KOPT-K1 (cell line): ENCODE results near the gene MRPL33.

Experiments
- H3K27ac ChIP-seq: fragments of 200-600 bp; sonication (generic); 2 replicates; pipeline ENCODE4 v1.5.1; 2016; ENCODE audit warnings: antibody characterized with exemption, mild to moderate bottlenecking, low read depth, low read length; ENCODE audit not compliant: poor library complexity, severe bottlenecking
- H3K36me3 ChIP-seq: fragments of 200-600 bp; sonication (generic); 2 replicates; pipeline ENCODE4 v1.5.1; 2017; ENCODE audit warnings: antibody characterized with exemption, mild to moderate bottlenecking, low read length, moderate library complexity; ENCODE audit not compliant: insufficient read depth
- H3K9me3 ChIP-seq: fragments of 200-600 bp; sonication (generic); 2 replicates; pipeline ENCODE4 v1.5.1; 2017; ENCODE audit warnings: antibody characterized with exemption, low read length, mild to moderate bottlenecking; ENCODE audit not compliant: insufficient read depth, poor library complexity, severe bottlenecking

The MRPL33 gene

DNA sequence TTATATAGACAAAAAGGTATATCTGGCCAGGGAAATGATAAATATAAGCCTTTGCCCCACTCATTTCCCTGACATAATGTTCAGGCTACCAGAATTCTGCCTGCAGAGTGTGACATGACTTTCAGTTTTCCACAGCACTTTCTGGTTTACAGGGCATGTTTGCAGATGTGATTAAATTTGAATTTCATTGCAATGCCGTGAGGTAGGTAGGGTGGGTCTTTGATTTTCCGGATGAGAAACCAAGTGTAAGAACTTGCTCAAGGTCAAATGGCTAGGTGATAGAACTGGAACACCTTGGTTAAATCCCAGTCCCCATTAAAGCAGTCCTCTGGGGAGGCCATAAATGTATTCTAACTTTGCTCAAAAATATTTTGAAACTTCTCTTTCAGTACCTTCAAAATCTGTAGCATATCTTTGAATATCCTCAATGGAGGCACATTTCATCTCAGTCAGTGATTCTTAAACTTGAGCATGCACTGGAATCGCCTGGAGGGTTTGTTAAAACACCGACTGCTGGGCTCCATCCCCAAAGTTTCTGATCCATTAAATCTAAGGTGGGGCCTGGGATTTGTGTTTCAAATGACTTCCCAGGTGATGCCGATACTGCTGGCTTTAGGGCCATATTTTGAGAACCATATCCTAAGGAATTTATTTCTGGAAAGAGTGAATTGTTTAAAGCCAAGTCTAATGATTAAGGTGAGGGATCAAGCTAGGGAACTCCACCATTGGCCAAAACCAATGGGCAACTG, 35.0 kb downstream of the MRPL33 start:
- no peaks in the 10 kb centered on the region for H3K36me3 ChIP-seq
- no peaks in the 10 kb centered on the region for H3K9me3 ChIP-seq
- H3K27ac ChIP-seq, result no peak overlapping the region

DNA sequence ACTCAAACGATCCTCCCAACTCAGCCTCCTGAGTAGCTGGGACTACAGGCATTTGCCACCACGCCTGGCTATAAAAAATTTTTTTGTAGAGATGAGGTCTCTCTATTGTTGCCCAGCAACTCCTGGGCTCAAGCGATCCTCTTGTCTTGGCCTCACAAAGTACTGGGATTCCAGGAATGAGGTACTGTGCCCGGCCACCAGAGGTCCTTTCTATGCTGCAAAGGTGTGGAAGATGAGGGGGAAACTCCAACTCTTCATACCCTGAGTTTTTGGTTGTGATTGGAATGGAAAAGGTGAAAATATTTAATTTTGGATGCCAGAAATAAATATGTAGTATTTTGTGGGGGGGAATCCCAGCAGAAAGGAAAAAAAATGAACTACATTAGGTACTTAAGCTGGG, 36.0 kb downstream of the MRPL33 start:
- no peaks in the 10 kb centered on the region for H3K36me3 ChIP-seq
- no peak overlapping the region for H3K27ac ChIP-seq
- H3K9me3 ChIP-seq, result no peaks in the 10 kb centered on the region

DNA sequence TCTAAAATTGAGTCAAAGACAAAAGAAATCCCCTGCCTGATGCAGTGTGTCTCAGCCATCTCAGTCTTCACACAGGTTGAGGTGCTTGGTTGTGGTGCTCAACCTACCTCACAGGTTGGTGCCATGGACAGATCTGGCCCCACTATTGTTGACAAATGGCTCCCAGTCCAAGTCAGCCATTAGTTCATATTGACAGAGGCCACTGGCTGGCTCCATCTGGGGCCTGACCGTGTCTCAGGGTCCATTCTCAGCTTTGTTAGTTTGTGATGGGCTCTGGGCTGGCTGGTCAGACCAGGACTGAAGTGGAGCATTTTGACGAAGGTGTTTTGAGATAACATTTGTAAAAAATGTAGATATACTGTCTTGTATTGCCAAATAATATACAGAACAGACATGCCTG, 36.9 kb downstream of the MRPL33 start:
- Histone ChIP-seq H3K27ac (no peak overlapping the region), H3K9me3 (peaks cover 3% of the 10 kb centered on the region), H3K36me3 (no peaks in the 10 kb centered on the region)

DNA sequence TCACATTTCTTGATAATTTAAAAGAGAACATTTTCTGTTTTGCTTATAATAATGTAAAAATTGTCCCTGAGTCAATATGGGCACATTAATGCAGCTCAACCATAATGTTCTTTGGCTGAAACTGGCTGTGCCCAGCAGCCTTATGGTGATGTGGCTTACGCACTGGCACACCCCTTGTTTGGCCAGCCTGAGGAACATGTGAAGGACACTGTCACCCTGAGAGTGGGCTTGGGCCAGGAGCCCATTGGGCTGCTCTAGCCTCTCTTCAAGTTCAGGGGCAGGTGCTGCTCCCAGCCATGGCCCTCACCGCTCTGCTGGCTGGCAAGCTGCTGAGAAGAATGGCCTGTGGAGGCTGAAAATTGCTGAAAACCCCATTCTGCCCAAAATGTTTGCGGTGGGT, 37.5 kb downstream of the MRPL33 start:
- no peaks in the 10 kb centered on the region for H3K36me3 ChIP-seq
- H3K9me3 ChIP-seq, result peaks cover 3% of the 10 kb centered on the region
- H3K27ac ChIP-seq, result no peak overlapping the region

DNA sequence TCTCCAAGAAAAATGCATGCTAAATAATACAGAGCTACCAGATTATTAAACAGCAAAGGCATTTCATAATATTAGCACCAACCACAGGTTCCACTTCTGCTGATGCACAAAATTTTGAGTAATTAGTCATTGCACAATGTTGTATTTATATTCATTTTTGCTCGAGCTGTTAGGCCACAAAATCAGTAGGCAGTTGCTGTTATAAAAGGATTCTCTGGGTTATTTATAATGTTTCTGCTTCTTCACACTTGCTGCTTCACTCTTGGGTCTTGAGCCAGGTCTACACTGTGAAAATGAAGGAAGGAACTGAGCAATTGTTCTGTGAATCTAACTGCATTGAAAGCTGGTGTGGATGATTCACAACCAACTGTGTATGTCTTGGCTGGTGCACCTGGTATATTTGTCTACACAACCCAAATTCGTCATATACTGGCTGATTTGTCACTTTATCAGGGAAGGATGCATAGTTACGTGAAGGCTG, 38.3 kb downstream of the MRPL33 start:
- no peaks in the 10 kb centered on the region for H3K36me3 ChIP-seq
- H3K27ac ChIP-seq, result no peak overlapping the region
- peaks cover 3% of the 10 kb centered on the region for H3K9me3 ChIP-seq

DNA sequence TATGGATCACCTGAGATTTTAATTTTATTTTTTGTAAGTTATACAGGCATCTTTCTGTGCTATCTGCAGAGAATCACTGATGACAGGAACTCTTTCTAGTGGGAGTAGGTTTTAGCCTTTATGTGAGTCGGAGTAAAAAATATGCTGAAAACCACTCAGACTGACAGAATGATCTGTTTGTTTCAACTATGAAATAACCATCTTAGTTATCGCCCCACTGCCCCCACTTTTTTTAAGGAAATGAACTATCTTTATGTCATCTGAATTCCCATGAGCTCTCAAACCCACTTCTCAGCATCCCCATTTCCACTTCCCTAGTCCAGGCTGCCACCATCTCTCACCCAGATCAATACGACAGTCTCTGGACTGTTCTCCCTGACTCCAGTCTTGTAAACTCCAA, 38.9 kb downstream of the MRPL33 start:
- Histone ChIP-seq H3K9me3 (peaks cover 3% of the 10 kb centered on the region), H3K36me3 (no peaks in the 10 kb centered on the region), H3K27ac (no peak overlapping the region)

DNA sequence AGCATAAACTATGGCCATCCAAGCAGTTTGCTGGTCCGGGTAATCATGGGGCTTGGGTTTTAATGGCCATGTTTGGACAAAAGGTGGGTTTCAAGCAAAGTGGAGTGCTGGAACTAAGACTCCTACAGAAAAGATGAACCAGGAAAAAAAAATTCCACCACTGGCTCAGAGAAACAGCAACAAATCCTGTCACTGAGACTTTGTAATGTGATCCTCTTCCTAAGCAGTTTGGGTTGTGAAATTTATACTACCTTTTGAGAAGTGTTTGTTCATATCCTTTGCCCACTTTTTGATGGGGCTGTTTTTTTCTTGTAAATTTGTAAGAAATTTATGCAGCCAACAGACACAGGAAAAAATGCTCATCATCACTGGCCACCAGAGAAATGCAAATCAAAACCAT, 40.2 kb downstream of the MRPL33 start:
- H3K36me3 ChIP-seq, result no peaks in the 10 kb centered on the region
- no peak overlapping the region for H3K27ac ChIP-seq
- H3K9me3 ChIP-seq, result peaks cover 3% of the 10 kb centered on the region

DNA sequence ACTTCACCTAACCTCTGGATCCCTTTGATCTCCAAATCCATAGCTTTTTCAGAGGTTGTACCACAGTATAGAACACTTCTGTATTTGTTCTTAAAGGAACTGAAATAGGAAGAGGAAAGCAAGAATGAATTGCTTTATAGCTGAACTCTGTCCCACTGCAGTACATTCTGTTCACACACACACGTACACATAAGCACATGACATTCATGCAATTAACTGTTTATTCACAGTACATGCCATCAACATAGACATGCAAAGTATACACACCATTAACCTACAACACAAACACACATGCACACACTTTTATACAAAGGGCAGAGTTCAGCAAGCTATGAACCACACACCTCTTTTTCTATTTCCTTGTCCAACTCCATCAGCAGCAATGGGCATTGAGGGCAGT, 43.2 kb downstream of the MRPL33 start:
- no peak overlapping the region for H3K27ac ChIP-seq
- peaks cover 3% of the 10 kb centered on the region for H3K9me3 ChIP-seq
- H3K36me3 ChIP-seq, result no peaks in the 10 kb centered on the region

DNA sequence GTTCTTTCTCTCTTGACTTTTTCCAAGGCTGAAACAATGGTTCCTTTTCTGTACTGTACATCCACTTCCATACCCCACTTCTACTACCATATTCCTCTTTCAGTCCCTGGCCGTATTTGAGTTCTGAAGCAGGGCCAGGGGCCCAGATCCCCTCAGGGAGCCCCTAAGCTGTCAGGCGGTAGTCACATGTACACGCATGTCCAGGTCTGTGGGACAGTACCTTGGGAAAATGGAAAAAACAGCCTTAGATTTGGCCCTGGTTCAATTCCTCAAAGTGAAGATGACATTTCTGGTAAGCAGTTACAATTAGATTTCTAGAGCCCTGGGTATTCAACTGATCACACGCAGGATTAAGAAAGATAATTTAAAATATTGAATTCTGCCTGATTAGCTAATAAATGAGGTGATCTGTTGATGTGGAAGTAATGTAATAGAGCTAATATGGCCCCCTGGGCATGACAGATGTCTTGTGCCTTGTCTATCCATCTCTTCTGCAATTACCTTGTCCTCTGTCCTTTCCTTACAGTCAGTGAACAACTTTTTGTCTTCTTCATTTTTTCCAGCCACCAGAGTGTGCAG, 44.4 kb downstream of the MRPL33 start:
- H3K36me3 ChIP-seq, result no peaks in the 10 kb centered on the region

DNA sequence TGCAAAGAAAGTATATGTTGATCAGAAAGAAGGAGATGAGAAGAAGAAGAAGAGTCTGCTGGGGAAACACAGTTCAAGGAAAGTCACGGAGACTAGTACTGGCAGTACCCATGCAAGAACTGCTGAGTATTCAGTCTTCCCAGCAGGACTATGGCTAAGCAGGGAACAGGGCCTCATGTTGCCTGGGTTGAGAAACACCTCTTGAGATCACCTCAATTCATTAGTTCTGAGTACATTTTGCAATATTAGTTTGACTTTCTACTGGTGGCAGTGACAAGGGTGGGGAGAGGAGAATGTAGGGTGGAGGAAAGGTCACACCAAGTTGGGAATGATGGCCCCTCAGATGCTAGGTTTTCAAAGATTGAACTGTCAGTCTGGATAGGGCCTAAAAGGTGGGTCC, 50.5 kb downstream of the MRPL33 start:
- H3K27ac ChIP-seq, result no peak overlapping the region
- peaks cover 8% of the 10 kb centered on the region for H3K9me3 ChIP-seq
- no peaks in the 10 kb centered on the region for H3K36me3 ChIP-seq

More for the DNA sequence above, 44.4 kb downstream of the MRPL33 start:
- no peak overlapping the region for H3K27ac ChIP-seq
- H3K9me3 ChIP-seq, result peaks cover 3% of the 10 kb centered on the region

DNA sequence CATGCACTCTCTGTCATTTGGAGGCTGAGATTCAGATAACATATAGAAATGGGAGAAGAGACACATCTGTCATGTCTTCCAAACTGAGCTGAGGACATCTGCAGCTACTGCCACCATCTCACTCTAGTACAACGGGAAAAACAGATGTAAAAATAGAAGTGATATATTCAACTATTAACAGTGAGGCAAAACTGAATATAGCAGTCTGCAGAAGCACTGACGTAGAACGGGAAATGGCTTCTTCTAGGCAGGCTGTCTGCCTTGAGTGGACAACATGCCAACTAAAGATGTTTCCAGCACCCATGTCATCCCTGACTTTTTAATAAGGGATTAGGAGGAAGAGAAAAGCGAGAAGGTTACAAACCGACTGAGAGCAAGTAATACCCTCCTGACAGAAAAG, 51.6 kb downstream of the MRPL33 start:
- peaks cover 8% of the 10 kb centered on the region for H3K9me3 ChIP-seq
- no peak overlapping the region for H3K27ac ChIP-seq
- no peaks in the 10 kb centered on the region for H3K36me3 ChIP-seq

DNA sequence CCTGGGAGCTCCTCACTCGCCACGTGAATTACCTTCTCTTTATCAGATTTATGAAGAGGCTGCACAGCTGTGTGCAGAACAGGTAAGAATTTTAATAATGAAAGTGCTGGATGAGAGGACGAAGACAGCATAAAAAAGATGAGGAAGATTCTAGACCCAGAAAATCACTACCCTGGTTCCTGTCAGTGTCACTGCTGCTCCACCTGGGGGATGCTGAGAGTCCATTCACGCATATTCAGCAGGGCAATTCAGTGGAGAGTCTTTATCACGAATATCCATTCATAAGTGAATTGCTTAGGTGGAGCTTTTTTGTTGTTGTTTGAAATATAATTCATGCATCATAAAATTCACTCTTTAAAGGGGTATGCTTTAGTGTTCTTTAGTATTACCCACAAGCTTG, 52.0 kb downstream of the MRPL33 start:
- H3K27ac ChIP-seq, result no peak overlapping the region
- H3K36me3 ChIP-seq, result no peaks in the 10 kb centered on the region
- H3K9me3 ChIP-seq, result peaks cover 8% of the 10 kb centered on the region

DNA sequence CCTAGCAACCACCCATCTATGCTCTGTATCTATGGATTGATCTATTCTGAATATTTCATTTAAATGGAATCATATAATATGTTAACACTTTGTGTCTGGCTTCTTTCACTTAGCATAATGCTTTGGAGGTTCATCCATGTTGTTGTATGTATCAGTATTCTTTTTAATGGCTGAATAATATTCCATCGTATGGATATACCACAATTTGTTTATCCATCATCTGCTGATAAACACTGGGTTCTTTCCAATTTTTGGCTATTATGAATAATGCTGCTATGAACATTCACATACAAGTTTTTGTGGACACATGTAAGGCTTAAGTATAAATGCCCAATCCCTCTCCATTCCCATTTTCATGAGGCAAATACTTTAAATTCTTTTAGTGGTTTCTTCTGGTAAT, 52.9 kb downstream of the MRPL33 start:
- Histone ChIP-seq H3K9me3 (peaks cover 8% of the 10 kb centered on the region), H3K36me3 (no peaks in the 10 kb centered on the region), H3K27ac (no peak overlapping the region)

DNA sequence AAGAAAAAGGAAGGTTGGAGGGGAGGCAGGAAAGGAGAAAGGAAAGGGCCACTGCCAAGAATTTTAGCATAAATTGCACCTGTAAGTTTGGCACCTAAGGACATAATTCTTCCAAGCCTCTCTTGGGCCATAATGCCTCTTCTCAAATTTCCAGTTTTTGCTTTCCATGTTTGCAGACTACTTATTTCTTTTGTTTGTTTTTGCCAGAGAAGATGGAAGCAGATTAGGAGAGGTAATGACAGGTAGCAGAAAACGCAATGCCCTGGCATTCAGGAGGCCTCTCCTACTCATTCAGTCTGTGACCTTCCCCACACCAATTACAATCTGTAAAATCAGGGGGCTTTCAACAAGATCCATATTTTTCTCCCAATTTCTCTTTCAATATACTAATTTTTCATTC, 56.8 kb downstream of the MRPL33 start:
- Histone ChIP-seq H3K27ac (no peak overlapping the region), H3K9me3 (peaks cover 8% of the 10 kb centered on the region), H3K36me3 (no peaks in the 10 kb centered on the region)
